HG03558 (cell line): ENCODE data around the gene THEM5.

Experiments used
- ATAC-seq: cut with Tn5 transposase; IDR thresholded peaks from one replicate; pipeline ENCODE4 v1.9.1; 2021; ENCODE audit warnings: moderate number of reproducible peaks; ENCODE audit not compliant: unreplicated experiment; ENCODE audit errors: extremely low read depth

Gene THEM5

GRCh38 chr1:151805066-151805820 is 48.3 kb downstream of the THEM5 start, which contains the start of gene LINGO4:
TSS of gene LINGO4 (minus strand) at chr1:151805419. CDS start at chr1:151802704, 2,715 bp downstream.
- no peak for ATAC-seq

DNA sequence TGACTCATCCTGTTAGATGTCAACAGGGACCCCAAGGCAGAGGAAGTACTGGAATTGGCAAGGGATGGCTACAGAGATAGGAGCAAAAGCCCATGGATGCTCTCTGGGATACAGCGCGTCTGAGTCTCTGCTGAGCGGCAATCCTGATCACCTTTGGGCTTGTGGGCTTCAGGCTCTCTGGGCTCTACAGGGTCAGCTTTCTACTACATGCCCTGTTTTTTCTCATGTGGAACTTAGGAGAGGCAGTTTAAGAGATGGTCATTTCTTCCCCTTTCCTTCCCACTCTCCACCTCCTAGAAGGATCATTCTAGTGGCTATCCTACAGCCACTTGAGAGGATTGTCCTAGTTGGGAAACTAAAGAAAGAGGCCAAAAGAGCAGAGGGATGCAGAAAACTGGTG is 49.6 kb downstream of the THEM5 start:
- no peak for ATAC-seq

GRCh38 chr1:151803164-151803563 is 50.3 kb downstream of the THEM5 start:
- no peak for ATAC-seq

DNA sequence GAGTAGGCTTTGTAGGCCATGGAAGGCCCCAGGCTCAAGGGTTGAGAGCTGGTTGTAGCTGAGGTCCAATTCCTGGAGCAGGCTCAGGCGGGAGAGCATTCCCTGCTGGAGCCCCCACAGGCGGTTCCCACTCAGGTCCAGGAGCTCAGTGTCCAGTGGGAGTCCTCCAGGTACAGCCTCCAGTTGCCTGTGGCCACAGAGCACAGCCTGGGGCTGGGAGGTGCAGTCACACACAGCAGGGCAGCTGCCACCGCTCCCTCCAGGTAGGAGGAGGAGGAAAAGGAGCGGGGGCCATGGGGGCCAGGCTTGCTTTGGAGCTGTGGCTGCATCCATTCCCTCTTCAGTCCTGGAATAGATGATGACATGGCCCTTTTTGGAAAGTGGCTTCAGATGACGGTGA is 51.1 kb downstream of the THEM5 start:
- ATAC-seq = no peak

DNA sequence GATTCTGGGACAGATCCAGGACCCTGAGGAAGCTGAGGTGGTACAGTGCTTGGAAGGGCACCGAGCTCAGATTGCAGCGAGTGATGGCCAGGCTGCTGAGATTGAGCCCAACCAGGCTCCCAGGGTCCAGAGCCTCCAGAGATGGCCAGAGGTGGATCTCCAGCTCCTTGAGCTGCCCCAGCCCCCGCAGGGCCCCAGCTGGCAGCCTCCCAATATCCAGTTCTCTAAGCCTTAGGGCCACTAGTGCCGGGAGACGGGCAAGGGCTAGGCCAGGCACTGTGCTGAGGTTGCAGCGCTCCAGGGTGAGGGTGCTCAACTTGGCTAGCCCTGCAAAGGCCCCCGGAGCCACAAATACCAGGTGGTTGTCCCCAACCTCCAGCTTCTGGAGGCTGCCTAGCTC is 51.7 kb downstream of the THEM5 start:
- ATAC-seq = no peak

DNA sequence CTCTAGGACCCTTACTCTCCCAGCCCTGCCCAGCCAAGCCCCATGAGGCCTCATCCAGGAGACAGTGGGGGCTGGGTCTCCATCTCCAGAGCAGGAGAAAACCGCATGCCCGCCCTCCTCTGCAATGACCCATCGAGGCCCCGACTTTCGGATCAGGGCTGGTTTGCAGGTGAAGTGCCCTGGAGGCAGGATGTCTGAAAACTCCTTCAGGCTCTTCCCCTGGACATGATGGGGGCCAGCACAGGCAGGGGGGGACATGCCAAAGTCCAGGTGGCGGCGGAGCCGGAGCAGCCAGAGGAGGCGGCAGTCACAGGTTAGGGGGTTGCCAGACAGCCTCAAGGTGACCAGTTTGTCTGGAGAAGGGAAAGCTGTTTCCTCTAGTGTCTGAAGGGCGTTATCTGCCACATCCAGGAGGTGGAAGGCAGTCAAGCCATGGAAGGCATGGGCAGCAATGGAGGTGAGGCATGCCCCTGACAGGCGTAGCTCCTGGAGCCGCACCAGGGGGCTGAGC is 52.1 kb downstream of the THEM5 start:
- ATAC-seq = no peak

GRCh38 chr1:151800830-151801229 is 52.7 kb downstream of the THEM5 start:
- no peak for ATAC-seq

GRCh38 chr1:151799179-151800022 is 54.1 kb downstream of the THEM5 start:
- ATAC-seq = no peak

DNA sequence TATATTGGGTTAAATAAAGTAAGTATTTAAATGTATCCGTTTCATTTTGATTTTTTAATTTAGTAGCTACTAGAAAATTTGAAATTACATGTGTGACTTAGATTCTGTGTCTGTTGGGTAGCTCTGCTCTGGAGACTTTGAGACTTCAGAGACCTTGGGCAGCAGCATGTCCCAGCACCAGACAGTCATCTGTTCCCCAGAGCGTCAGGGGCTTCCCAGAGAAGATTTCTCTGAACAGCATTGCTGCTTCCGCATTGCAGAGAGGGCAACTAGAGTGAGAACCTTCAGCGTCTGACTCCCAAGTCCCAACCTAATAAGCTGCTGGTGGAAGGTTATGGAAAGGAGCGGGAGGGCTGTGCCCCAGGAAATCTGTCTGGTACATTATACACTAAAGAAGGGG is 54.9 kb downstream of the THEM5 start:
- ATAC-seq = no peak
